GM12801 (cell line): Measurements from ENCODE around the gene SALL4.

Experiments used
- TF ChIP-seq, protein P1 (sequence below): IDR thresholded peaks from one replicate; pipeline ENCODE4 v1.5.1; 2011; ENCODE audit warnings: control low read depth; ENCODE audit not compliant: insufficient read length; ENCODE audit errors: extremely low read depth

Gene SALL4

DNA sequence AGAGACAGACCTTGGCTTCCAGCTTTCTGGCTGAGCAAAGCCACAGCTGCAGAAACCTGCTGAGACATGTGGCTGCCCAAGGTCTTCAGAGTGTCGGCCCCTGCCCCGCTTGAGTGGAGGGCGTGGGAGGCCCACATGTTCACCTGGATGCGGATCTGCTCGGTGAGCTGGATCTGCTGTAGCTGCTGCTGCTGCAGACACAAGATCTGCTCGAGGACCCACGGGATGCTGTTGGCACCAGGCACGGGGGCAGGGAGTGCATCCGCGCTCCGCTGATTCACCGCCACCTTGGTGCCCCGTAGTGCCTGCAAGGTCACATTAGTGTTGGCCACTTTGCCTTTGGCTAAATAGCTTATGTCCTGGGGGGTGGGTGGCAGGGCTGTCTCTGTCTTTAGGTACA is 10.7 kb downstream of the SALL4 start:
- TF ChIP-seq, protein P1, sequence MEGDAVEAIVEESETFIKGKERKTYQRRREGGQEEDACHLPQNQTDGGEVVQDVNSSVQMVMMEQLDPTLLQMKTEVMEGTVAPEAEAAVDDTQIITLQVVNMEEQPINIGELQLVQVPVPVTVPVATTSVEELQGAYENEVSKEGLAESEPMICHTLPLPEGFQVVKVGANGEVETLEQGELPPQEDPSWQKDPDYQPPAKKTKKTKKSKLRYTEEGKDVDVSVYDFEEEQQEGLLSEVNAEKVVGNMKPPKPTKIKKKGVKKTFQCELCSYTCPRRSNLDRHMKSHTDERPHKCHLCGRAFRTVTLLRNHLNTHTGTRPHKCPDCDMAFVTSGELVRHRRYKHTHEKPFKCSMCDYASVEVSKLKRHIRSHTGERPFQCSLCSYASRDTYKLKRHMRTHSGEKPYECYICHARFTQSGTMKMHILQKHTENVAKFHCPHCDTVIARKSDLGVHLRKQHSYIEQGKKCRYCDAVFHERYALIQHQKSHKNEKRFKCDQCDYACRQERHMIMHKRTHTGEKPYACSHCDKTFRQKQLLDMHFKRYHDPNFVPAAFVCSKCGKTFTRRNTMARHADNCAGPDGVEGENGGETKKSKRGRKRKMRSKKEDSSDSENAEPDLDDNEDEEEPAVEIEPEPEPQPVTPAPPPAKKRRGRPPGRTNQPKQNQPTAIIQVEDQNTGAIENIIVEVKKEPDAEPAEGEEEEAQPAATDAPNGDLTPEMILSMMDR, result no peak

GRCh38 chr20:51790256-51790655 is 12.1 kb downstream of the SALL4 start:
- TF ChIP-seq, protein P1, result no peak

DNA sequence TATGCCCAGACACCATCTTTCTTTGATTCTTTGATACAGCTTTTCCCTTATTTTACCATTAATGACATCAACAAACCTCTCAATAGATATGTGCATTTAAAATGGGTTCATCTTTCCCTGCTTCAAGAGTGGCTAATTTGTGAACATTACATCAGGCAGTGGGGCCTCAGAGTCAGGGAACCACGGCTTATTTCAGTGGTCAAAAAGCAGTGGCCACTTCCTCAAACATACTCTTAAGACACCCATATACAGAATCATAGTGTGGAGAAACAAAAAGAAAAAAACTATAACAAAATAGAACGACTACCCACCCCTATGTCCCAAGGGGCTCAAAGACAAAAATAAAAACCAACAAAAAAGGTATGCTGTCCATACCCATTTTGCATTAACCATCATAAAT is 12.9 kb downstream of the SALL4 start:
- TF ChIP-seq, protein P1, result no peak

DNA sequence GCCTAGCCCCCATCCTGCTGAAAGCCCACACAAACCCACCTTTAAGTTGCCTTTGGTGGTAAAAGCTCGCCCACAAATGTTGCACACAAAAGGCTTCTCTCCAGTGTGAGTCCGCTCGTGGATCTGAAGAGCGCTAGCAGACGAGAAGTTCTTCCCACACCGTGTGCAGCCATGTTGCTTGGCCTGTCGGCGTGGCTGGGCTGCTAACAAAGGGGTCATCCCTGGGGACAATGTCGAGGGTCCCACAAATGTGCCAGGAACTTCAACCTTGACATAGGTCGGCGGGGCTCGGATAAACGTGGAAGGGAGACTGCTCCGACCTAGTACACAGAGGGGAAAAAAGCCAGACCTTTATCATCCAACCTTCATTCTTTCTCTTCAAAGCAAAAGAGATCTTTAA is 13.5 kb downstream of the SALL4 start:
- TF ChIP-seq, protein P1, result no peak

DNA sequence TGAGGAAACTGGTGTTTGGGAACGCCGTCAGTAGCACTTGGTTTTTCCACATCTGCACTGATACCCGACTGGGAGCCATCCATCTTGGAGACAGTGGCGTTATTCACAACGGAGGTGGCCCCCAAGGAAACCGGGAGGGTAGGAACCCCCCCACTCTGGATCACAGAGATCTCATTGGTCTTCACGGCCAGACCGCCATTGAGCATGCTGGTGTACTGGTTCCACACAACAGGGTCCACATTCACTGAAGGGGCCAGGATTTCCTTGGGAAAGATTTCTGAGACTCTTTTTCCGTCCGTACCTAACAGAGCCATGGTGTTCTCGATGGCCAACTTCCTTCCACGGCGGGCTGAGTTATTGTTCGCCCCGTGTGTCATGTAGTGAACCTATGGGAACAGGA is 18.0 kb downstream of the SALL4 start:
- TF ChIP-seq, protein P1, result no peak

- TF ChIP-seq, protein P1, result no peak
Observed at GRCh38 chr20:51775241-51775640, 27.1 kb downstream of the SALL4 start.

- TF ChIP-seq, protein P1, result no peak
Observed at GRCh38 chr20:51772236-51772635, 30.1 kb downstream of the SALL4 start.
